Fibroblast of lung (primary cell): ENCODE data around the gene CMTM5.

Experiments
- CTCF ChIP-seq, 2 donors: IDR thresholded peaks in 1 of 2; conservative IDR thresholded peaks in 1 of 2; 1 replicate in 1 of 2; 2 replicates in 1 of 2; pipeline ENCODE4 v1.5.1; 2011 to 2012; ENCODE audit warnings: low read length in 2 of 2, control low read depth in 1 of 2, inconsistent platforms in 1 of 2, low read depth in 1 of 2, mild to moderate bottlenecking in 1 of 2
- EZH2 ChIP-seq: IDR thresholded peaks from 2 replicates; pipeline ENCODE4 v1.5.1; 2012; ENCODE audit warnings: low read length, control low read depth, mild to moderate bottlenecking; ENCODE audit errors: missing control alignments

GRCh38 chr14:23339506-23340268 lies 37.2 kb upstream of the CMTM5 start:
- TF ChIP-seq CTCF (conservative IDR thresholded peaks at IDR 0.05 in 1 of 2, IDR thresholded peaks at IDR 0.05 in 1 of 2; ENCODE audit: low read depth in 1 of 2, low read length in 2 of 2) = no peak
- TF ChIP-seq EZH2 = no peak
